VCaP (cell line): ENCODE data around the gene MACF1.
"Not testable (repeated sequence)": the region's sequence is repeated elsewhere in the genome, so short reads cannot be mapped to it uniquely, and the experiment has no call there.

Source experiments
- H3K27ac ChIP-seq: fragments of 450-650 bp; 2 replicates; pipeline ENCODE4 v1.5.1; 2017
- TF ChIP-seq, protein P1 (sequence below): fragments of 450-650 bp; conservative IDR thresholded peaks from 2 replicates; pipeline ENCODE4 v1.5.1; 2017; ENCODE audit warnings: mild to moderate bottlenecking, moderate library complexity

Gene MACF1

DNA sequence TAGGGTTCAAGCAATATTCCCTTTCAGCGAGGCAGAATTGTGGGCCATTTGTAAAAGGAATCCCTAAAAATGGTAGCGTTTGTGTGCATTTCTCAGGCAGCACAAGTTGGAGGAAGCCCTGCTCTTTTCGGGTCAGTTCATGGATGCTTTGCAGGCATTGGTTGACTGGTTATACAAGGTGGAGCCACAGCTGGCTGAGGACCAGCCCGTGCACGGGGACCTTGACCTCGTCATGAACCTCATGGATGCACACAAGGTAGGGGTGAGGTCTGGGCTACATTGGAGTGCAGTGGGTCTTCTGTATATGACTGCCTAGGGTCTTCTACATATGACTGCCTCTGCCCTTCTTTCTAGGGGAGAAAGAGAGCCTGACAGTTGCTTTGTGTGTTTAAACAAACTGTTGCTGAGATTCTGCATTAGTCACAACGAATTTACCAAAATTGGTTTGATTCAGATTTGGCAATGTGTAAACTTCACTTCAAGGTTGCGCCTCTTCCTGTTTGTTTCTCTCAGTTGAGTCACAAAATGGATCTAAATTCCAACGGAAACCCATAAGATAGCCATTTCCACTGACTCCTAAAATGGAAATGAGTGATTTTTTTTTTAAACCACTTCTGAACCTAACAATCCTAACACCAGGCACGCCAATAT, 246.6 kb downstream of the MACF1 start:
- TF ChIP-seq, protein P1, sequence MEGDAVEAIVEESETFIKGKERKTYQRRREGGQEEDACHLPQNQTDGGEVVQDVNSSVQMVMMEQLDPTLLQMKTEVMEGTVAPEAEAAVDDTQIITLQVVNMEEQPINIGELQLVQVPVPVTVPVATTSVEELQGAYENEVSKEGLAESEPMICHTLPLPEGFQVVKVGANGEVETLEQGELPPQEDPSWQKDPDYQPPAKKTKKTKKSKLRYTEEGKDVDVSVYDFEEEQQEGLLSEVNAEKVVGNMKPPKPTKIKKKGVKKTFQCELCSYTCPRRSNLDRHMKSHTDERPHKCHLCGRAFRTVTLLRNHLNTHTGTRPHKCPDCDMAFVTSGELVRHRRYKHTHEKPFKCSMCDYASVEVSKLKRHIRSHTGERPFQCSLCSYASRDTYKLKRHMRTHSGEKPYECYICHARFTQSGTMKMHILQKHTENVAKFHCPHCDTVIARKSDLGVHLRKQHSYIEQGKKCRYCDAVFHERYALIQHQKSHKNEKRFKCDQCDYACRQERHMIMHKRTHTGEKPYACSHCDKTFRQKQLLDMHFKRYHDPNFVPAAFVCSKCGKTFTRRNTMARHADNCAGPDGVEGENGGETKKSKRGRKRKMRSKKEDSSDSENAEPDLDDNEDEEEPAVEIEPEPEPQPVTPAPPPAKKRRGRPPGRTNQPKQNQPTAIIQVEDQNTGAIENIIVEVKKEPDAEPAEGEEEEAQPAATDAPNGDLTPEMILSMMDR: no peak
- no peak overlapping the region for H3K27ac ChIP-seq

DNA sequence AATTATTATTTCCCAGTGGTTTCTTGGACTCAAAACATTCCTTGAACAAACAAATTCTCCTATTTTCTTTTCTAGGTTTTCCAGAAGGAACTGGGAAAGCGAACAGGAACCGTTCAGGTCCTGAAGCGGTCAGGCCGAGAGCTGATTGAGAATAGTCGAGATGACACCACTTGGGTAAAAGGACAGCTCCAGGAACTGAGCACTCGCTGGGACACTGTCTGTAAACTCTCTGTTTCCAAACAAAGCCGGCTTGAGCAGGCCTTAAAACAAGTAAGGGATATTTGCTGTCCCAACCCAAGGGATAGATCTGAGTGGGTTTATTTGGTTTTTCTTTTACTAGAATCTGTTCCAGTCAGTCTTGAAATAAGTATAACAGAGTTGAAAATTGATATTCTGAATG, 247.6 kb downstream of the MACF1 start:
- H3K27ac ChIP-seq: no peak overlapping the region
- TF ChIP-seq, protein P1: no peak

DNA sequence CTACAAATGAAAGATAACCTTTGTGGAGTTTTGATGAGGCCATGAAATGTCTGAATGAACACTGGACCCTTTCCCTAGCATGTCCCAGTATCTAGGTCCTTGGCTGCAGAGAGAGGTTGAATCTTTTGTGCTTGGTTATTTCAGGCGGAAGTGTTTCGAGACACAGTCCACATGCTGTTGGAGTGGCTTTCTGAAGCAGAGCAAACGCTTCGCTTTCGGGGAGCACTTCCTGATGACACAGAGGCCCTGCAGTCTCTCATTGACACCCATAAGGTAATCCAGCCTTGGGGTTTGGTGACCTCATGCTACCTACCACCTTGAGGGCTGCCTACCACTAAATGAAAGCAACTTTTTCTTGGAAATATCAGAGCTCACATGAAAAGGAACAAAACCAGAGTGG, 248.0 kb downstream of the MACF1 start:
- TF ChIP-seq, protein P1: no peak
- H3K27ac ChIP-seq: no peak overlapping the region

DNA sequence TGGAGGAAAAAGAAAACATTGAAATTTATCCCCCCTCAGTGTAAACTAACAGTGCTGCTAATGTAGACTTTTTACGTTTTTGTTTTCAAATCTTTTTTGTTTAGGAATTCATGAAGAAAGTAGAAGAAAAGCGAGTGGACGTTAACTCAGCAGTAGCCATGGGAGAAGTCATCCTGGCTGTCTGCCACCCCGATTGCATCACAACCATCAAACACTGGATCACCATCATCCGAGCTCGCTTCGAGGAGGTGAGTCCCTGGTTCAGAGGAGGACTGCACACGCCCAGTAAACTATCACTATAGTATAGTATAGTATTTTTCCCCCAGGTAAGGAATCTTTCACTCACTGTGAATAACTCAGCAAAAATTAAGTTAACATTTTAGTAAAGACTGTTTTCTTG, 249.1 kb downstream of the MACF1 start:
- TF ChIP-seq, protein P1: no peak

DNA sequence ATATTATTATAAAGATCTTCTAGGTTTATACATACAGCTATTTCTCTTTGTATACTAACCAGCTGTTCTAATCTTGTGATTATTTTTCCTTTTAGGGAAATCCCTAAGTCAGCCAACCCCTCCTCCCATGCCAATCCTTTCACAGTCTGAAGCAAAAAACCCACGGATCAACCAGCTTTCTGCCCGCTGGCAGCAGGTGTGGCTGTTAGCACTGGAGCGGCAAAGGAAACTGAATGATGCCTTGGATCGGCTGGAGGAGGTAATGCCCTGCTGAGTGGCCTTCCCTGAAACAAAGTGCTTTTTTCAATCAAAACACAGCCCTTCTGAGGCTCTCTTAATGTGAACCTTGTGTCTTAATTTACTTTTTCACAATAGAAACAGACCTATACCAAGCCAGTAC, 254.5 kb downstream of the MACF1 start:
- no peak overlapping the region for H3K27ac ChIP-seq
- TF ChIP-seq, protein P1: no peak

More for the DNA sequence above, 249.1 kb downstream of the MACF1 start:
- H3K27ac ChIP-seq: no peak overlapping the region

DNA sequence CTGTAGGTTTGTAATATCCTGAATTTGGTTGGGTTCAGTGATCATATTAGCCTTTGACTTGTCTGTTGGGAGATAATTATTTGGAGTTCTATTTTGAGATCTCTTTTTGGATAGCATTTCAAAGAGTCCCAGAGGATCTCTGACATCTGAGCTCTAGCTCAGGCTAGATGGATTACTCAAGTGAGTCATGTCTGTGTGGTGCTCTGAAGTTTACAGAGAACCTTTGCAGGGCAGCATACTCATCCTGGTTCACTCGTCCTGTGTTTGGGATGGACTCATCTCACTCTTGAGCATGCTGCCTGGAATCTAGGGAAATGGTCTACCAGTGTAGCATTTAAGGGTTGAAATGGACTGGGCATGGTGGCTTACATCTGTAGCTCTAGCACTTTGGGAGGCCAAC, 257.6 kb downstream of the MACF1 start:
- TF ChIP-seq, protein P1: no peak
- H3K27ac ChIP-seq: no peak overlapping the region

DNA sequence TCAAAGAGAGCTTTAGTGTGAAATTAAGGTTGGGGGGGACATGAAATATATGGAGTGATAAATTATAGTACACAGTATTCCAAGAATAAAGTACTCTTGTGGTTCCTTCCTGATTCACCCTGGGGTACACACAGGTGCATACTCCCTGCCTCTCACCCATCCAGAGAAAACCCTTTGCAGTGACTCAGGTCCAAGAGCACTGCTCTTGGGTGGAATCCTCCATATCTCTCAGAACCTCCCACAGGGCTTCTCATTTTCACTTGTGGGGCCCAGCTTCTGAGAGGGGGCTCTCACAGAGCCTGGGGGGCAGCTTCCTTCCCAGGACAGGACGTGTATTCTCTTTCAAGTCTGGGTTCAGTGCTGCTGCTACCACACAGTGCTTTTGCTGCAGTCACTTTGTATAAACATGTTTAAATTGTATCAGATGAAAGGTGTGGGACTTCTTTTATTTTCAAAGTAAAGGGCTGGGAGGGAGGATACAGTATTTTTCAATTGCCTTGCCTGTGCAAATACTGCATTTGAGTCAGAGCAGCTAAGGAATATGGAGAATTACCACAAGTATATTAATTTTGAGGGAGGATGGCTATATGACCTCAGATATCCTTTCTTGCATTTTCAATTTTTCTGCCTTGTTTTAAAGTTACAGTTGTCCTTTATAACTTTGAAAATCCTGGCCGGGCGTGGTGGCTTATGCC, 262.1 kb downstream of the MACF1 start:
- TF ChIP-seq, protein P1: no peak
- H3K27ac ChIP-seq: no peak overlapping the region

DNA sequence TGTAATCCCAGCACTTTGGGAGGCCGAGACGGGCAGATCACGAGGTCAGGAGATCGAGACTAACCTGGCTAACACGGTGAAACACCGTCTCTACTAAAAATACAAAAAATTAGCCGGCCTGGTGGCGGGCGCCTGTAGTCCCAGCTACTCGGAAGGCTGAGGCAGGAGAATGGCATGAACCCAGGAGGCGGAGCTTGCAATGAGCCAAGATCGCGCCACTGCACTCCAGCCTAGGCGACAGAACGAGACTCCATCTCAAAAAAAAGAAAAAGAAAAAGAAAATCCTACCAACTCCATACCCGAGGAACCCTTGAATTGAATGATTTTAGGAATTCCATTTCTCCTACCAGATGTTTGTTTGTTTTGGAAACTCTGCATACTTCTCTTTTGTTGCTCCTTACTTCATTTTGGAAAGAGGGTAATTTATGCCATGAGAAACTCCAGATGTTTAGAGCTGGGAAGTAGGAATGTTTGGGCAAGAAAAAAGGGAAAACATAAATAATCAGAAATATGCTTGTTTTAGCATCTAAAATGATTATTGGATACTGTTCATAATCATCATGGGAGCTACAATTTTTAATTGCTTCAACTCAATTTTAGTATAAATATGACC, 262.7 kb downstream of the MACF1 start:
- H3K27ac ChIP-seq: not testable (repeated sequence)
